ENCODE results near the gene BOLA1.

- TF ChIP-seq, protein P1, sequence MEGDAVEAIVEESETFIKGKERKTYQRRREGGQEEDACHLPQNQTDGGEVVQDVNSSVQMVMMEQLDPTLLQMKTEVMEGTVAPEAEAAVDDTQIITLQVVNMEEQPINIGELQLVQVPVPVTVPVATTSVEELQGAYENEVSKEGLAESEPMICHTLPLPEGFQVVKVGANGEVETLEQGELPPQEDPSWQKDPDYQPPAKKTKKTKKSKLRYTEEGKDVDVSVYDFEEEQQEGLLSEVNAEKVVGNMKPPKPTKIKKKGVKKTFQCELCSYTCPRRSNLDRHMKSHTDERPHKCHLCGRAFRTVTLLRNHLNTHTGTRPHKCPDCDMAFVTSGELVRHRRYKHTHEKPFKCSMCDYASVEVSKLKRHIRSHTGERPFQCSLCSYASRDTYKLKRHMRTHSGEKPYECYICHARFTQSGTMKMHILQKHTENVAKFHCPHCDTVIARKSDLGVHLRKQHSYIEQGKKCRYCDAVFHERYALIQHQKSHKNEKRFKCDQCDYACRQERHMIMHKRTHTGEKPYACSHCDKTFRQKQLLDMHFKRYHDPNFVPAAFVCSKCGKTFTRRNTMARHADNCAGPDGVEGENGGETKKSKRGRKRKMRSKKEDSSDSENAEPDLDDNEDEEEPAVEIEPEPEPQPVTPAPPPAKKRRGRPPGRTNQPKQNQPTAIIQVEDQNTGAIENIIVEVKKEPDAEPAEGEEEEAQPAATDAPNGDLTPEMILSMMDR (IDR thresholded peaks at IDR 0.05) = no peak
- TF ChIP-seq POLR2A (IDR thresholded peaks at IDR 0.05) = no peak
These were observed 15.6 kb upstream of the BOLA1 start for GRCh38 chr1:149883598-149884247.

All from thyroid gland (tissue), 4 donors.